H9 (cell line): ENCODE data around the gene TGFB1I1. TPM values are rescaled to one million over a fixed set of nuclear protein-coding genes. Genes with fewer than 3 reads are reported as not detected.

Source experiments
- DNase-seq: peaks from one replicate; pipeline ENCODE4 v3.0.0-alpha.2; 2017
- H2AFZ ChIP-seq: one replicate; pipeline ENCODE4 v1.6.1; 2013; ENCODE audit warnings: mild to moderate bottlenecking, low read length, control low read depth, moderate library complexity
- H2AK5ac ChIP-seq: 2 replicates; pipeline ENCODE4 v1.6.1; 2013; ENCODE audit warnings: low read length, control low read depth, mixed read lengths; ENCODE audit not compliant: insufficient read length
- H2BK120ac ChIP-seq: one replicate; pipeline ENCODE4 v1.6.1; 2013; ENCODE audit warnings: low read depth, mild to moderate bottlenecking, low read length, control low read depth, inconsistent platforms; ENCODE audit not compliant: poor library complexity, severe bottlenecking
- H2BK12ac ChIP-seq: 2 replicates; pipeline ENCODE4 v1.6.1; 2013; ENCODE audit warnings: low read length, control low read depth, mixed read lengths, low read depth; ENCODE audit not compliant: insufficient read length
- H2BK15ac ChIP-seq: 2 replicates; pipeline ENCODE4 v1.6.1; 2013; ENCODE audit warnings: low read depth, low read length, control low read depth
- H2BK20ac ChIP-seq: one replicate; pipeline ENCODE4 v1.6.1; 2013; ENCODE audit warnings: low read depth, mild to moderate bottlenecking, low read length, control low read depth, inconsistent platforms; ENCODE audit not compliant: poor library complexity, severe bottlenecking
- H2BK5ac ChIP-seq: 2 replicates; pipeline ENCODE4 v1.6.1; 2013; ENCODE audit warnings: low read length, control low read depth, mixed read lengths; ENCODE audit not compliant: insufficient read length
- H3K14ac ChIP-seq: 2 replicates; pipeline ENCODE4 v1.6.1; 2013; ENCODE audit warnings: low read length, control low read depth; ENCODE audit not compliant: insufficient read depth
- H3K18ac ChIP-seq: 2 replicates; pipeline ENCODE4 v1.6.1; 2013; ENCODE audit warnings: low read depth, mild to moderate bottlenecking, mixed read lengths, low read length, control low read depth; ENCODE audit not compliant: insufficient read length
- H3K23ac ChIP-seq: 2 replicates; pipeline ENCODE4 v1.6.1; 2013; ENCODE audit warnings: low read length, control low read depth, mixed read lengths, low read depth; ENCODE audit not compliant: insufficient read length
- H3K23me2 ChIP-seq: 2 replicates; pipeline ENCODE4 v1.6.1; 2013; ENCODE audit warnings: low read depth, mild to moderate bottlenecking, mixed read lengths, low read length, control low read depth; ENCODE audit not compliant: insufficient read length, poor library complexity, severe bottlenecking
- H3K27ac ChIP-seq: 2 replicates; pipeline ENCODE4 v1.5.1; 2013; ENCODE audit warnings: low read length, control low read depth, mixed read lengths, low read depth; ENCODE audit not compliant: insufficient read length
- H3K27me3 ChIP-seq: 2 replicates; pipeline ENCODE4 v1.6.1; 2013; ENCODE audit warnings: low read length, control low read depth, inconsistent platforms; ENCODE audit not compliant: insufficient read depth
- H3K4ac ChIP-seq: 2 replicates; pipeline ENCODE4 v1.6.1; 2013; ENCODE audit warnings: low read depth, mild to moderate bottlenecking, control low read depth, inconsistent platforms, low read length, moderate library complexity
- H3K4me1 ChIP-seq: 2 replicates; pipeline ENCODE4 v1.6.1; 2013; ENCODE audit warnings: low read length, control low read depth, inconsistent platforms; ENCODE audit not compliant: insufficient read depth
- H3K4me2 ChIP-seq: 2 replicates; pipeline ENCODE4 v1.6.1; 2013; ENCODE audit warnings: low read length, control low read depth, mixed read lengths; ENCODE audit not compliant: insufficient read length, insufficient read depth
- H3K56ac ChIP-seq: 2 replicates; pipeline ENCODE4 v1.6.1; 2013; ENCODE audit warnings: low read depth, mild to moderate bottlenecking, mixed read lengths, low read length, control low read depth; ENCODE audit not compliant: insufficient read length
- H3K79me1 ChIP-seq: 2 replicates; pipeline ENCODE4 v1.6.1; 2013; ENCODE audit warnings: low read depth, mild to moderate bottlenecking, moderate library complexity, low read length, control low read depth, inconsistent platforms; ENCODE audit not compliant: insufficient read depth, poor library complexity, severe bottlenecking
- H3K79me2 ChIP-seq: 2 replicates; pipeline ENCODE4 v1.6.1; 2013; ENCODE audit warnings: low read length, control low read depth, inconsistent platforms; ENCODE audit not compliant: insufficient read depth
- H3K9ac ChIP-seq: 2 replicates; pipeline ENCODE4 v1.6.1; 2013; ENCODE audit warnings: low read length, control low read depth, mixed read lengths; ENCODE audit not compliant: insufficient read length; ENCODE audit errors: extremely low read depth
- H3K9me3 ChIP-seq: one replicate; pipeline ENCODE4 v1.6.1; 2013; ENCODE audit warnings: low read depth, low read length, inconsistent platforms; ENCODE audit not compliant: control insufficient read depth
- H3T11ph ChIP-seq: one replicate; pipeline ENCODE4 v1.6.1; 2013; ENCODE audit warnings: mild to moderate bottlenecking, low read length, control low read depth, inconsistent platforms
- H4K20me1 ChIP-seq: one replicate; pipeline ENCODE4 v1.6.1; 2013; ENCODE audit not compliant: control insufficient read depth, insufficient read length, insufficient read depth
- H4K5ac ChIP-seq: 2 replicates; pipeline ENCODE4 v1.6.1; 2013; ENCODE audit warnings: low read depth, mild to moderate bottlenecking, mixed read lengths, low read length, control low read depth; ENCODE audit not compliant: insufficient read length
- H4K8ac ChIP-seq: replicated peaks from 2 replicates; pipeline ENCODE4 v1.6.1; 2013; ENCODE audit warnings: low read length, control low read depth, mixed read lengths, low read depth; ENCODE audit not compliant: insufficient read length
- H4K91ac ChIP-seq: 2 replicates; pipeline ENCODE4 v1.6.1; 2013; ENCODE audit warnings: low read depth, mild to moderate bottlenecking, moderate library complexity, mixed read lengths, low read length, control low read depth; ENCODE audit not compliant: insufficient read length
- H3K27ac Mint-ChIP-seq, 3 experiments: 2 replicates in 2 of 3; 3 replicates in 1 of 3; pipeline ENCODE4 v1.8.0; 2020 to 2021; ENCODE audit warnings: mixed read lengths in 3 of 3, mild to moderate bottlenecking in 1 of 3, moderate library complexity in 1 of 3
- H3K27me3 Mint-ChIP-seq: 2 replicates; pipeline ENCODE4 v1.8.0; 2021; ENCODE audit warnings: low read depth, mild to moderate bottlenecking, moderate library complexity, mixed read lengths
- H3K36me3 Mint-ChIP-seq, 3 experiments: 2 replicates in 2 of 3; 3 replicates in 1 of 3; pipeline ENCODE4 v1.8.0; 2020 to 2021; ENCODE audit warnings: low read depth in 3 of 3, mixed read lengths in 3 of 3; ENCODE audit not compliant: insufficient read depth in 1 of 3
- H3K4me1 Mint-ChIP-seq, 2 experiments: 2 replicates each; pipeline ENCODE4 v1.8.0; 2020; ENCODE audit warnings: mixed read lengths in 2 of 2
- H3K4me3 Mint-ChIP-seq, 2 experiments: 2 replicates in 1 of 2; 3 replicates in 1 of 2; pipeline ENCODE4 v1.8.0; 2020 to 2021; ENCODE audit warnings: mild to moderate bottlenecking in 2 of 2, mixed read lengths in 2 of 2, moderate library complexity in 1 of 2
- H3K9me3 Mint-ChIP-seq, 2 experiments: 2 replicates in 1 of 2; 3 replicates in 1 of 2; pipeline ENCODE4 v1.8.0; 2020; ENCODE audit warnings: mild to moderate bottlenecking in 2 of 2, mixed read lengths in 2 of 2, moderate library complexity in 1 of 2
- CTCF ChIP-seq: fragments of 200-600 bp; sonication (generic); conservative IDR thresholded peaks from 3 replicates; pipeline ENCODE4 v1.8.0; 2021; ENCODE audit warnings: antibody characterized with exemption, mild to moderate bottlenecking
- WGBS: extraction: QIAGEN DNeasy Blood & Tissue Kit; methylation state at CpG from one replicate; pipeline ENCODE4 v1.1.7; 2013; ENCODE audit warnings: missing lambda C conversion rate, low lambda C conversion rate, mixed read lengths; ENCODE audit not compliant: insufficient read length; ENCODE audit errors: extremely low coverage; 5-methylcytosine and 5-hydroxymethylcytosine counted together
- total RNA-seq: library from RNA; stranded (reverse); gene quantifications from 2 replicates; pipeline ENCODE4 v1.2.1, GENCODE V29; 2021

The TGFB1I1 gene
- total RNA-seq, 1 experiment from 2014 or later: 15.4 TPM

- no peaks in the 10 kb centered on the region; the same call in 1 of the 2 replicates for H3K27me3 Mint-ChIP-seq
- no CpG with 5 or more reads among the region's 36 CpGs for WGBS
- no peak overlapping the region for H2BK5ac ChIP-seq
- DNase-seq: no peak
- no peaks in the 10 kb centered on the region for H3K23me2 ChIP-seq
- H4K91ac ChIP-seq: no peak overlapping the region
- no peak overlapping the region for H2AK5ac ChIP-seq
- H4K5ac ChIP-seq: no peak overlapping the region
- no peak overlapping the region for H2BK15ac ChIP-seq
- no peak for TF ChIP-seq CTCF
- no peak overlapping the region for H2AFZ ChIP-seq
- no peak overlapping the region for H2BK20ac ChIP-seq
- H2BK120ac ChIP-seq: no peak overlapping the region
- no peaks in the 10 kb centered on the region for H3K9me3 ChIP-seq
- no peaks in the 10 kb centered on the region for H3K79me1 ChIP-seq
- H3K4me1 Mint-ChIP-seq: peaks cover 2 to 5% of the 10 kb centered on the region in 2 experiments; a peak in 2 of 4 replicates
- no peak overlapping the region for H2BK12ac ChIP-seq
- H3K9me3 Mint-ChIP-seq: peaks cover 0 to 2% of the 10 kb centered on the region in 2 experiments; a peak in 1 of 5 replicates
- no peak overlapping the region for H3K4me2 ChIP-seq
- no peaks in the 10 kb centered on the region for H3K4me1 ChIP-seq
- H3T11ph ChIP-seq: no peak overlapping the region
- no peak overlapping the region for H3K9ac ChIP-seq
- H3K4me3 Mint-ChIP-seq: no peak overlapping the region
- H3K27ac ChIP-seq: no peak overlapping the region
- H3K14ac ChIP-seq: no peak overlapping the region
- no peaks in the 10 kb centered on the region for H3K27me3 ChIP-seq
- H3K56ac ChIP-seq: no peak overlapping the region
- no peak overlapping the region for H3K23ac ChIP-seq
- no peaks in the 10 kb centered on the region for H3K79me2 ChIP-seq
- no peak overlapping the region for H3K4ac ChIP-seq
- H3K36me3 Mint-ChIP-seq: peaks cover 3 to 34% (median 29%) of the 10 kb centered on the region in 3 experiments
- H4K20me1 ChIP-seq: no peaks in the 10 kb centered on the region
- no peak overlapping the region for H4K8ac ChIP-seq
- H3K27ac Mint-ChIP-seq: no peak overlapping the region
- no peak overlapping the region for H3K18ac ChIP-seq
Measured at GRCh38 chr16:31464348-31464769, 7.6 kb upstream of the TGFB1I1 start.
